Neural cell (in vitro differentiated cells): Measurements from ENCODE around the gene LPCAT1.

ENCODE experiments used
- EP300 ChIP-seq: fragments of 450-650 bp; conservative IDR thresholded peaks from 2 replicates; pipeline ENCODE4 v1.6.1; 2014; ENCODE audit warnings: antibody characterized with exemption, mild to moderate bottlenecking, moderate library complexity; ENCODE audit not compliant: poor library complexity, severe bottlenecking
- EZH2 ChIP-seq: fragments of 200-600, 300-800 bp; shearing (Covaris generic), sonication (generic); IDR thresholded peaks from 2 replicates; pipeline ENCODE4 v1.6.1; 2014; ENCODE audit warnings: antibody characterized with exemption, low read length, borderline replicate concordance, mild to moderate bottlenecking; ENCODE audit not compliant: insufficient read depth, poor library complexity, severe bottlenecking
- REST ChIP-seq: IDR thresholded peaks from 2 replicates; pipeline ENCODE4 v1.6.1; 2012; ENCODE audit warnings: borderline replicate concordance

- TF ChIP-seq EP300 (no peak), REST (no peak), EZH2 (no peak)
These were observed 46.8 kb downstream of the LPCAT1 start for GRCh38 chr5:1476967-1477310.
